GM10266 (cell line): Measurements from ENCODE around the gene RCSD1.

Source experiments
- DNase-seq: peaks from one replicate; pipeline ENCODE4 v3.0.0; 2012; ENCODE audit errors: extremely low spot score
- CTCF ChIP-seq: IDR thresholded peaks from 2 replicates; pipeline ENCODE4 v1.5.1; 2012; ENCODE audit warnings: mild to moderate bottlenecking, low read depth; ENCODE audit not compliant: control insufficient read depth, insufficient read depth; ENCODE audit errors: missing control alignments

RCSD1 gene

GRCh38 chr1:167635156-167635648 lies 5.2 kb downstream of the RCSD1 start:
- no peak for DNase-seq
- TF ChIP-seq CTCF = no peak

- DNase-seq = no peak
- TF ChIP-seq CTCF = no peak
Measured at GRCh38 chr1:167635941-167636340, 5.9 kb downstream of the RCSD1 start.

GRCh38 chr1:167638064-167638463 lies 8.0 kb downstream of the RCSD1 start:
- no peak for TF ChIP-seq CTCF
- DNase-seq = no peak

- TF ChIP-seq CTCF = no peak
- DNase-seq = no peak
Measured at GRCh38 chr1:167640051-167640450, 10.0 kb downstream of the RCSD1 start.

GRCh38 chr1:167641786-167642500 lies 11.9 kb downstream of the RCSD1 start:
- no peak for TF ChIP-seq CTCF
- no peak for DNase-seq

- no peak for TF ChIP-seq CTCF
- no peak for DNase-seq
Measured at GRCh38 chr1:167642501-167642826, 12.4 kb downstream of the RCSD1 start.

GRCh38 chr1:167643441-167643840 lies 13.4 kb downstream of the RCSD1 start:
- no peak for TF ChIP-seq CTCF
- DNase-seq = no peak
